ENCODE measurements around the gene RAB29.

RAB29 gene

DNA sequence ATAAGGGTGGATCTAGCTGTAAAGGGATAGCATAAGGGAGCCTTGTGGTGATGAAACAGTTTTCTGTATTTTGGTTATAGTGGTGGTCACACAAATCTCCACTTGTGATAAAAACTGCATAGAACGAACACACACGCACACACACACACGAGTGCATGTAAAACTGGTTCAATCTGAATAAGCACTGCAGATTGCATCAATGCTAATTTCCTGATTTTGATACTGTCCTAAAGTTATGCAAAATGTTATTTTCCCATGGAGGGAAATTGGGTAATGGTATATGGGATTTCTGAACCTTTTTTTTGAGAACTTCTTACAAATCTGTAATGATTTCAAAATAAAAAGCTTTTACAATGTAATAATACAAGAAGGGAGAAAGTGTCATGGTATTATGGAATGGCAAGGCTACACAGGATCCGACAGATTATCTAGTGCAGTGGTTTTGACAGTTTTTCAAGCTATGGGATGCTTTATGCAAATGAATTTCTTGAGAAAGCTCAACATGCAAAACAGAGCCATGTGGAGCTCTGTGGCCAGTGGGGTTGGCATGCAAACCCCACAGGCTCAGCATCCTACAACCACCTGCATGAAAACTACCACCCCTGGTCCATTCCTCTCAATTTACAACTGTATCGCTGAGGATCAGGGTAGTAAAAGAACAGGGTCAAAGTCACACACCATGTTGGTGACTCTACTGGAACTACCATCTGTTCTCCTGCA lies 18.9 kb upstream of the RAB29 start:
- DNase-seq, result no peak

DNA sequence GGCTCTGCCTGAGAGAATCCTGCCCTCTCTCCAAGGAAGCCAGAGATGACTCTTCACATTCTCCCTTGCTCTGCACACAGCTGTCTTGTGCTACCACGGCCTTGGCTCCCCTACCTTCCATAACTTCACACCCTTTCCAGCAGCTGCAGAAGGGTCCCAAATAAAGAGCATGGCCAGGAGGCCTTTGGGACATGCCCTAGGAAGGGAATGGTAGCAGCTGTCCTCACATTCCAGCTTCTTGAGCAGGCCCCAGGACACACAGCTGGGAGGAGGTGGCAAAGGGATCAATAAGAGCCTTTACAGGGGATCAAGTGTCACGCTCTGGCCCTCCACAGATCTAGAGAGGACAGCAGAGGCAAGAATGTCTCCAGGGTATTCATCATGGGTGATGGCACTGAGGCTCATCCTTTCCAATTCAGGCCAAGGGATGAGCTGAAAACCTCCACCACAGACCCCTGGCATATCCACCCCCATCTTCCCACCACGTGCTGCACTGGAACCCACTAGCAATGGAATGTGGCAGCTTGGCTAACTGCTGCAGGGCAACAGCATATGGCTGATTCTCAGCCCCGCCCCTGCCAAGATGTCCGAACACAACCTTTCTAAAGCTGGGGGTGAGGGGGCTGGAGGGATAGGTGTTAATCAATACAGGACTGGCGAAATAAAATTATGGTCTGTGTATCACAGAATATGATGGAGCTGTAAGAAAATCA lies 17.8 kb upstream of the RAB29 start:
- DNase-seq, result no peak

DNA sequence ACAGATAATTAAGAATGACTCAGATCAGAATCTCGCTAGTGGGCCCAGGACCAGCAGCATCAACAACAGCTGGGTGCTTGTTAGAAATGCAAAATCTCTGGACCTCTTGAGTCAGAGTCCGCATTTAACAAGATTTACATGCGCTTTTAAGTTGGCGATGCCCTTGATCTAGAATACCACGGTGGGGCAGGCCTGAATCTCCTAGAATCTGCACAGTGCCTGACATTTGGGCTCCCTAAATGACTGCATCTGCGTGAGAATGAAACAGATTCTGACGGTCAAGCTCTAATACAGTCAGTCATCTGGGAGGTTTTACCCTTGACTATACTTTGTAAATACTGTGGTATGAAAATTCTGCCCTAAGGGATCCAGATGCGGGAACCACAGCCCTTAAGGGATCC lies 17.2 kb upstream of the RAB29 start:
- DNase-seq, result no peak

DNA sequence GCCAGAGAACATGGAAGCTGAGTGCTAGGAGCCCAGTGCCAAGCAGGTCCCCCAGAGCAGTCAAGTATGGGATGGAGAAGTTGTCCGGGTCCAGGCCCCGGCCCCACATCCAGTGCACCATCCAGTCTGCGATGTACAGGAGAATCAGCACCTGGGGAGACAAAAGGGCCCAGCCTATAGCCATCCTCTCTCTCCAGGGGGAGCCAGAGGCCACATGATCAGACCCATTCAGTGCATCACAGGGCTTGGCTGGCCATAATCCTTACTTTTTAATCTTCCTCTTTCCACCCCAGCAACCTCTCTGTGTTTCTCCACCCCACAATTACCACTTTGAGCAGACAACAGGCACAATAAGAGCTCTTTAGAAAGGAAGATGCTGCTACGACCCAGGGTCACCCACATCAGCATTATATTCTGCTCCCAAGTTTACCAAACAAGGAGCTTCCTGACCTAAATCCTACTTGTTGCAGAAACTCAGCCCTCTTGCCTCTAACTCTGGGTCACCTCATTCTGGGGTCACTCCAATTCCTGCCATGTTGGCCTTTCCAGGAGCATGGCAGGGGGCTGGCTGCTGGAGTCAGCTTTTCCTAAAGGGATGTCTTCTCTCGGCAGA lies 16.4 kb upstream of the RAB29 start:
- peak; percentile 82 for DNase-seq

DNA sequence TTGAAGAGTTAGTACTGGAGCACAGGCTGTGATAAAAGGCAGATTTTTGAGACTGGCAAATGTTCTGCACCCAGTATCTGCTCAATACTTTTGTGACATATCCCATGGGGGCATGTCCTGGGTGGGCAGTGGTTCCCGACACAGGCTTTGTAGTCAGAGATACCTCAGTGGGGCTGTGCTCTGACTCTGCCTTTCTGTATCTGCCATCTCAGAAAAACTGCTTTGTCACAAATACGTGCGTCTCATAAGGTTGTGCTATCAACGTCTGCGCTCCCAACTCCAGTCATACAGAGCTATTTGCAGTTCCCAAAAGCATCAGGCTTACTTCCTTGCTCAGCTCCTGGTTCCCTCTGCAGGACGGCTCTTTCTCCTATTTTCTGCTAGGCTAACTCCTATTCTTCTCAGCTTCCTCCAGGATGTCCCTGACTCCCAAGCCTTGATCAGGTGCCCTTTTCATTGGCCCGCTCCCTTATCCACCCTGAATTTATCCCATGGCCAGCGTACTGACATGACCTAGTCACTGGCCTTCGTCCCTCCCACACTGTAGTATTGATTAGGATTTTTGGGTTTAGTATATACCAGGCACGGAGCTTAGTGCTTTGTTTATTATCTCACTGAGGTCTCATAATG lies 12.1 kb upstream of the RAB29 start:
- DNase-seq, result no peak

DNA sequence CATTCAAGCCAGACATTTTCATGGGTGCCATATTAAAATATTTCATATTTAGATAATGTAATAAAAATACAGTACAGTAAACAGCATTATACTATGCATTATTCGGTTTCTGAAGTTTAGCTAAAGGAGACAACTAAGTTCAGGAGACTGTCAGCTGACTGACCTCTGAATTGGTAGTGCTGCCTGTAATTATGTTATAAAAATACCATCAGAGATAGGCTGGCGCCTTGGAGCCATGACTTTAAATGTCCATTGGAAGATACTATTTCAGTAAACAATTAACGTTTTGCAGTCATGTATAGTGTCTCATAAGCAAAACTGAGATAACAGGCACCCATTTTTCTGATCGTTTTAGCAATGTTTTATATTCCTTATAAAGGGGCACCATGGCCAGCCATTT lies 11.3 kb upstream of the RAB29 start:
- no peak for DNase-seq

DNA sequence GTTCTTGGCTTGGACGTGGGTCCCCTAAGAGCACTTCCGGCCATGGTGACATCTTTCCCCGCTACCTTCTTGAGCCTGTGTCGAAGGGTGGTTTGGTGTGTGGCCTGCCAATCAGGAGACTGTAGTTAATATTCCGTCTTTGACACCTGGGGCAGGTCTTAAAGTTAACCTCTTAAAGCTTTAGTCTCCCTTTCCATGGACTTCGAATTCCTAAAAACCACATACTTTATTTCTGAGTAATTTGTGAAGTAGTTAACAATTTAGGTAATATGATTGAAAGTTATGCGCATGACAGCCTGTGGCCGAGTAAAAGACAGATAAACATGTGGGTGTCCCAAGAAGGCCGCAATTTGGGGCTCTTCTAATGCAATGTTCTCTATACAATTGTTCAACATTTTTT lies 10.2 kb upstream of the RAB29 start:
- no peak for DNase-seq

DNA sequence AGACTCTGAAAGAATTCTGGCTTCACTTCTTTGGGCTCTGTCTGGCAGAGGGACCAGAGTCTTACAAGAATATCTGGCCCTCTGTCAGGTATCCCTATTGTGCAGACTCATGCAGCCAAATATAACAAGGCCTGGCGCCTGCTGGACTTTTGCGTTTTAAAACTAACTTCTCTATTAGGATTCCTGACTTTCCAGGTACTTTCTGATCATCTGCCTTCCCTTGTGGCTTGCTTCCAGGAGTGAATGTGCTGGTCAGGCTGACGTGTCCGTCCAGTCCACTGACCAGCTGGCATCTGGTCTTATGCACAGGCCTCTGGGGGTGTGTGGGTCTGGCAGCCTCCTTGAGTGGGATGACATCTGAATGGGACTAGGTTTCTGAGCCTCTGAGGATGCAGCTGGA lies 8.6 kb upstream of the RAB29 start:
- DNase-seq, result no peak

DNA sequence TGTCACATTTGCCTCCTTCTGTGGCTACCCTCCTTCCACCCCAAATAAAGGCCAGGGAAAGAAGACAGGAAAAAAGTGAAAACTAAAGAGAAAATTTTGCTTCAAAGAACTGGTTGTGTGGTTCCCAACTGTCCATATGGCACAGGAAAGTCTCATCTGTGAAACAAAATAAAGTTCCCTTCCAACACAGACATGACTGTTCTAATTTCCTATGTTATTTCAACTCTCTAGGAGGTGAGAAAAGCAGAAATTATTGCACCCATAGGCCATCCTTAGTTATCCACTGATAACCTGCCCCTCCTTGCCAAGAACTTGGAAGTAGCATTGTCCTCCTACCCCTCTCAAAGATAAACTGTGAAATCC lies 8.1 kb upstream of the RAB29 start:
- no peak for DNase-seq

DNA sequence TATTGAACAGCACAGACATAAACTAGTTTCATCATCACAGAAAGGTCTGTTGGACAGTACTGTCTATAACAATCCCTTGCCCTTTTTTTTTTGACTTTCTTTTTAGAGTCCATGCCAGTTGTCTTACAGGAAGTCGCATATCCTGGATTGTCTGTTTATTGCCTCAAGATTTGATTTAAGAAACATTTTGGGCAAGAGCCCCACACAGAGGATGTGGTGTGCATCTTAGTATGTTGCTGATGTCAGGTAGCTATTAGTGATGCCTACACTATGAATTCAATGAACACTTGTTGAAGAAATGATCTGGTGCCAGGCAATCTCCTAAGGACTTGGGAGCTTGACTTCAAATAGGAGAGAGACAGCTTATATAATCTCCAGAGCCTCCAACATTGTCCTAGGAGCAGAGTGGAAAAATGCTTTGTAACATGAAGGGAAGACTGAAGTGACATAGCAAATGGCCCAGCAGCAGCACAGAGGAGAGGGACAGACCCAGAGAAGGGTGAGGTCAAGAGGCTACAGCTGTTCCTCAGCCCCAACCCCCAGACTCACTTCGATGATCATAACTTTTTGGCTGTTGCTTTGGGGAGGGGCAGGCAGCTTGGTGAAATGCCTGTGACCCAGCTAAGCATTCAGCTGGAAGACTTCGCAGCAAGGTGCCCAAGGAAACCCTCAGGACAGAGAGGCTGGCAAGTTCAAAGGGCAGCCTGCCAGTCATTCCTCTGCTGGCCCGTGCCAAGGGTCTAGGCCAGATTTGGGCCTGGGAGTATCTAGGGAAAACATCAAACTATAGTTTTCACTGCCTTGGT lies 7.5 kb upstream of the RAB29 start:
- DNase-seq, result no peak

DNA sequence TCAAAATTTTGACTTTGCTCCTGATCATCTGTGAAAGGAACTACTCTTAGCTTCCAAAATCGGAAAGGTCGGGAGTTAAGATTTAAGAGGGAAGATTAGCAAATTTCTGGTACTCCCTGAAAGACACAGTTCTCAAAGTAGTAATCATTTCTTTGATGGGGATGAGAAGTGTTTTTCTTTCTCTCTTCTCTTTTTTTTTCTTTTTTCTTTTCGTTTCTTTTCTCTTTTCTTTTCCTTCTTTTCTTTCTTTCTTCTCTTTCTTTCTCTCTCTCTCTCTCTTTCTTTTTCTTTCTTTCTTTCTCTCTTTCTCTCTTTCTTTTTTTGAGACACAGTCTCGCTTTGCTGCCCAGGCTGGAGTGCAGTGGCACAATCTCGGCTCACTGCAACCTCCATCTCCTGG lies 5.1 kb upstream of the RAB29 start:
- no peak for DNase-seq

DNA sequence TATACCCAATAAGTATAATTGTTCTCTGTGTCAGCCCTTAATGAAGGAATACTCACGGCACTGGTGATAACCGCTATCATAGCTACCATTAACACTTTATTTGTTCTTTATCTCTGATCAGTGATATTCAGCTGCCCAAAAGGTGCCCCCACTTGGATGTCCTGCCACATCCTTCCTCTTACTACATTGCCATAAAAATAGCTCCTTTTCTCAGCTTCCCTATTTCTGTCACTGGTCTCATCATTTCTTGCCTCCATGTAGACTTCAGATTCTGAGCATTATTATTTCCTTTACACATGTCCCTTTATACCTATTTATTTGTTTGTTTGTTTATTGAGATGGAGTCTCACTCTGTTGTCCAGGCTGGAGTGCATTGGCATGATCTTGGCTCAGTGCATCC lies 2.7 kb upstream of the RAB29 start:
- no peak for DNase-seq

DNA sequence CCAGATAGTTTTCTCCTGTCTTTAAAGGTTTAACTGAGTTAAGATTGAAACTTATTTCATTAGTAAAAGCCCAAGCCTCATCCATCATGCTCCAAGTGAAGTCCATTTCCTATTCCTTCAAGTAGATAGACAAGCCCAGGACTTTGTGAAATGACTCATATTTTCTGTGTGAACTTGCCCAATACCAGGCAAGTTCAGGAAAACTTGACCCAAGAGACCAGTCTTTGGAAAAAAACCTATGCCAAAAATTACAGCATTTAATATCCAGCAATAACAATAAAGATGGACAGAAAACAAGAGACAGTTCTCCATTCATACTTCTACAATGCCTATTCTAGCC lies 405 bp upstream of the RAB29 start:
- DNase-seq, result no peak

DNA sequence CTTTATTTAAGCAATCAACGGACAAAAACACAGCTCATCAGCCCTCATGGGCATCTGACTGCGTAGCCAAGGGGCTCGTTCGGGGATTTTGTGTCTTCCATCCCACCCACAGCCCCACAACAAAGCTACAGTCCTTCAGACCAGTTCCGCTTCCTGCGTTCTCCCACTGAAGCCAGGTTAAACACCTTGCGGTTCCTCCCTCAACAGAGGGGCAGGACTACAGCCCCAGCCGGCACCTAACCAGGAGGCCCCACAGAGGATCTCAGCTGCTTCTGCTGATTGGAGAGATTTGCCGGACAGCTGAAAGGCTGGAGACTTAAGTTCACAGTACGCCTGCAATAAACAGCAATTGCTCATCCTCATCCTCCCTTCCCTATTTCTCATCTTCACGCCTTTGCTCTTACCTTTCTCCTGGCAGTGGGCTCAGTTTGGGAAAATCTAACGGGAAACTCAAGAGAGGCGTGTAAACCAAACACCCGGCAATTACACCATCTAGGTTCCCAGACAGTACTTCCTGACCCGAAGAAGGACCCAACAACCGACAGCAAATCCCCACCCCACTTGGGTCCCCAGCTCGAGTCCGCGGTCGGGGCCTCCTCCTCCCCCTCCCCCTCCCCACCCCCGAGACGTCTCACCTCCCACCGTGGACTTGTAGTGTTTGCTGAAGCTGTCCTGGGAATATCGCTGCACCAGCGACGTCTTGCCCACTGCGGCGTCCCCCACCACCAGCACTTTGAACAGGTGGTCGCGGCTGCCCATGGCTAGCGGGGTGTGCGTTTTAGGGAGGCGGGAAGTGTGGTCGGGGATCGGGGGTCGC lies 876 bp downstream of the RAB29 start:
- DNase-seq, result no peak

DNA sequence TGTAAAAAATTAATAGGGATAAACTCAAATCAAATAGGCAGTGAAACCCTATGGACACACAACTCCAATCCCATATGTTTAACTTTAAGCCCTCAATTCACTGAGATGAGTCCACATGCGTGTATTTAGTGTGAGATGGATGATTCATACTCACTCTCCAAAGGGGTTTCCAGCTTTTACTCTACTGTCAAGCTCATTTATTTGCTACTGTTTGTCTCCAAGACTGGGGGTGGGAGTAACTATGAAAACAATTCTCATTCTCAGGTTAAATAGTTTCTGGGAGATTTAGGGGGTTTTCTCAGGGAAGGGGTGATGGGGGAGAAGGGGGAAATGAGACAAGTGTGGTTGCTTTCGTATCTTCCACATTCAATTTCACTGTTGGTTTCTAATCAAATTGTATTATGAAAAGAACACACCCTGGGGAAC lies 2.7 kb downstream of the RAB29 start:
- DNase-seq, result no peak

DNA sequence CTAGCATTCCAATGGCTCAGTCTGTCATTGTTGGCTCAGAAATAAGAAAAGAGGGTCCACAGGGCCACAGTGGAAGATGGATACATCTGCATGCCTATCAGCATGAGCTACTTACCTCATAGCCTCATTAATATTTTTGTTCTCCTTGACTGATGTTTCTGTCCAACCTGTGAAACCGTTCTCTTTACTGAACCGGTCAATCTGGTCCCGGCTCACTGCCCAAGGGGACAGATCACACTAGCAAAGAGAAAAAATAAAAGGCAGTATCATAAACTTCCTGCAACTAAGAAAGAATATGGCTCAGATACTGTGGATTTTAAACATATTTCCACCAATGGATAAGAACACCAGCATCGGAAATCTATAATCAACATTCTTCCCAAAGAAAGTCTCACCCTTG lies 4.7 kb downstream of the RAB29 start:
- DNase-seq, result no peak

DNA sequence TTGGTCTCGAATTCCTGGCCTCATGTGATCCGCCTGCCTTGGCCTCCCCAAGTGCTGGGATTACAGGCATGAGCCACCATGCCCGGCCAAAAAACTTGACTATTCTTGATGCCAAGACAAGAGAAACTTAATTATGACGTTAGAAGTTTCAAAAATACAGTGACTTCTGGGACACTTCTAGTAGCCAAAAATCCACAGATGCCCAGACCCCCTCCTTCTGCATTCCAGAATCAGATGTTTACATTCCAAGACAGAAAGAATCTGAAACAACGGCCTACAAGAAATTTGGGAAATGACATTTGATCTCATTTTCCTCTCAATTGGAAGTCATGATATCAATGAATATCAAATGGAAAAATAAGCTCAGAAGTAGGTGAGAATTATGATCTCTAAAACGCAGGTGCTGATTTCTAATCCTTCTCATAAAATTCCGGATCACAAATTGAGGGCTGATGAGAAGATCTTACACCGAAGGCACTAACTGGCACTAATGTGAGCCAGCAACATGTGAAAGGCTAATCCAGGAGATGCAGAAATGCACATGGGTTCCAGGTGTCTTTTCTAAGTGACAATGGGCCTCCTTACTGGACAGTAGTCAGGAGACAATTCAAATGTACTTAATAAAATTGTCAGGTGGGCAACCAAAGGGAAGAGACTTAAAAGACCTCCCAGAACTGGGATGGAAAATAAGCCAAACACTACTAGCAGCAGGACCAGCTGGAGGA lies 5.5 kb downstream of the RAB29 start:
- no peak for DNase-seq

DNA sequence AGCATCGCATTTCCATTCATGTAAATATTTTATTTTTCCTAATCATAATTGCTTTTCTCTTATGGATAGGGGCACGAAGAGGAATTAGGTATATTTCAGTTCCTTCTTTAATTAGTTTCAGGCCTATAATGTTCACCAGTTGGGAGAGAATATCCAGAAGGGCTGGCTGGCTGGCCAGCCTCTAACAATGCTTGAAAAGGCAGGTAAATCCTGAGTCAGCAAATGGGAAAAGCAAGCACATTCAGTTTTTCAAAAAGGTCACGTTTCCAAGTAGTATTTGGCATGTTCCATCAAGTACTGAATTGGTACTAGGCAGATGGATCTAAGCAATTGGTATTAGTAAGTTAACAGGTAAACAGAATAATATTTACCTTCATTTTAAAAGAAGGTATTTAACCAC lies 8.0 kb downstream of the RAB29 start:
- no peak for DNase-seq

DNA sequence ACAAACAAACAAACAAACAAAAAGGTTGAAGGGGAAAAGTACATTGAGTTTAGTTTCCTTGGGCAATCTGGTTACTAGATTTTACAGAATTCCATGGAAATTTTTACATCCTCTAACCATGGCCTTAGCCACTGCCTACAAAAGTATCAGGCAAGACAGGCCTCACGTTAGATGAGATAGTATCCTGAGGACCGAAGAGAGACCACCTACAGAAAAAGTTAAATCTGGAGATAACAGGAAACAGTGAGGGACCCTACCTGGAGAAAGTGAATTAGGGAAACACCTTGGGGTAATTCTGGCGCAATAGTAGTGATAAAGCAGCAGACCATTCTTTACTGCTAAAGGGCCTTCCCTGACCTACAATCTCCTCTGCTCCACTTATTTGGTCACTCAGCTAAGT lies 8.7 kb downstream of the RAB29 start:
- DNase-seq, result no peak

DNA sequence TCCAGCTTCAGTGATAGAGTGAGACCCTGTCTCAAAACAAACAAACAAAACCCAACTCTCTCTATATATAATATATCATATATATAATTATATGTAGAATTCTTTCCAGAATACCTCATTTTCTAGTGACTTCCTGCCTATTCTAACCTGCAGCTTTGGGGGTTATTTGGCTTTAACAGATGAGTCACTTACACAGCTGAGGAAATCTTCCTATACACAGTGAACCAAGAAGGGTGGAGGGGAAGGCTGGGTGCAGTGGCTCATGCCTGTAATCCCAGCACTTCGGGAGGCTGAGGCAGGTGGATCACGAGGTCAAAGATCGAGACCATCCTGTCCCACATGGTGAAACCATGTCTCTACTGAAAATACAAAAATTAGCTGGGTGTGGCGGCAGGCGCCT lies 9.2 kb downstream of the RAB29 start:
- DNase-seq, result no peak

DNA sequence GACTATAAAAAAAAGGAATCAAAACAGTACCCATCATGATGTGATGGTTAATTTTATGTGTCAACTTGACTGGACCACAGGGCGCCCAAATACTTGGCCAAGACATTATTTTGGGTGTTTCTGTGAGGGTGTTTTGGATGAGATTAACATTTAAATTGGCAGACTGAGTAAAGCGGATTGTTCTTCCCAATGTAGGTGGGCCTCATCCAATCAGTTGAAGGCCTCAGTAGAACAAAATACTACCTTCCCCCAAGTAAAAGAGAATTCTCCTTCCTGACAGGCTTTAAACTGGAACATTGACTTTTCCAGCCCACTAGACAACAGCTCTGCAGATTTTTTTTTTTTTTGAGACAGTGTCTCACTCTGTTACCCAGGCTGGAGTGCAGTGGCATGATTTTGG lies 10.7 kb downstream of the RAB29 start:
- no peak for DNase-seq

DNA sequence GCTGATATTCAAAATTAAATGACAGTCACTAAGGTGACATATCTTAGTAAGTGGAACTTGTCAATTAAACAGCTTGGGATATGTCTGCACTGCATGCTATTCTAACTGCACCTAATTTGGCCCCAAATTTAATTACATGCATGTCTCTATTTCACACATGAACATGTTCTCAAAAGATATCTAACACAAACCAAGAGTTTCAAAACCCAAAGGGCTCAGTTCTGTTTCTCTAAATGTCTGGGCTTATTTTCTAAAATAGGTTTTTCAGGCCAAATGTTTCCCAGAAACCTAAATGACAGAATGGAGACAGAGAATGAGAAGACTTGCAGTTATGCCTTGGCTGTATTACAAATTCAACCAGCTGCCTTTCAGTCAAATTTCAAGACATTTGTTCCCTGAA lies 11.3 kb downstream of the RAB29 start:
- DNase-seq, result no peak

All from midbrain (tissue), 1 donor.